Measurements from ENCODE around the gene CCR6.

DNA sequence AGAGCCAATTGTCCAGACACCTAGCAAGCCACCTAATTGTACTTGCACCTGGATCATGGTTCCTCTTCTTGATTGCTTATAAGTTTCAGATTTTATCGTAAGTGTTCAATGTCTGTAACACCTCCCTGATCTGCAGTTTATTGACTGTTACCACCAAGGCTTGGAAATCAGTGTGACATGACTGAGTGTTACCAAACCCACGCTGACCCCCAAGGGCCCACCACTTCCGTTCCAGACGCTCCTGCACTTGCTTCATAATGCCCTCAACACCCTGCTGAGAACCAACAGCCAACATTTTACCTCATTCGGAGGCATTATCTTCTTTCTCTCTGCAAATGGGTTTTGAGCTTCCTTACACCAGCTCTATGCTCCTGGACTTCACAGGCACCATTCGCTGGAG, 6.3 kb downstream of the CCR6 start:
- TF ChIP-seq POLR2A (IDR thresholded peaks at IDR 0.05; ENCODE audit: low read depth, low read length) (no peak), TAF1 (IDR thresholded peaks at IDR 0.05; ENCODE audit: low read depth, low read length) (no peak), SPI1 (IDR thresholded peaks at IDR 0.05; ENCODE audit: low read depth, low read length) (no peak)
